ENCODE data around the gene INAFM1. TPM values are rescaled to one million over a fixed set of nuclear protein-coding genes. Genes with fewer than 3 reads are reported as not detected.
"Not testable (repeated sequence)": the region's sequence is repeated elsewhere in the genome, so short reads cannot be mapped to it uniquely, and the experiment has no call there.

The INAFM1 gene
- total and polyA plus RNA-seq, 3 donors from 2014 or later: 9.0 to 29.5 (median 20.8) TPM

- Histone ChIP-seq H3K27ac (no peak overlapping the region), H3K36me3 (ENCODE audit: low read depth, missing control alignments) (no peaks in the 10 kb centered on the region), H3K9me3 (no peaks in the 10 kb centered on the region), H3K4me3 (no peak overlapping the region), H3K27me3 (no peaks in the 10 kb centered on the region), H3K4me1 (peaks cover 17% of the 10 kb centered on the region)
- no peak for DNase-seq
- no peak for TF ChIP-seq CTCF (IDR thresholded peaks at IDR 0.05)
- 78 to 93% methylated on average over 3 to 17 of the region's 17 CpGs for WGBS, 2 donors
- intact Hi-C loops (cut with DNase I; ENCODE audit: low total_unique reads): no loop called here
Measured at GRCh38 chr19:47260476-47260875, 14.2 kb upstream of the INAFM1 start.

- H3K36me3 ChIP-seq (ENCODE audit: low read depth, missing control alignments); H3K27ac ChIP-seq; DNase-seq; intact Hi-C loops (cut with DNase I; ENCODE audit: low total_unique reads); H3K4me3 ChIP-seq; H3K9me3 ChIP-seq; H3K27me3 ChIP-seq: not testable (repeated sequence)
- H3K4me1 ChIP-seq: peaks cover 17% of the 10 kb centered on the region
- 85 to 90% methylated on average over 14 of the region's 14 CpGs for WGBS, 2 donors
Measured at GRCh38 chr19:47261946-47262793, 12.5 kb upstream of the INAFM1 start.

GRCh38 chr19:47264629-47265028 is 10.1 kb upstream of the INAFM1 start:
- TF ChIP-seq POLR2A (IDR thresholded peaks at IDR 0.05): no peak
- no peak for TF ChIP-seq CTCF (IDR thresholded peaks at IDR 0.05)
- 88% methylated on average over 8 to 30 of the region's 30 CpGs for WGBS, 2 donors
- no peaks in the 10 kb centered on the region for H3K36me3 ChIP-seq (ENCODE audit: low read depth, missing control alignments)

GRCh38 chr19:47266401-47266941 is 8.2 kb upstream of the INAFM1 start:
- Histone ChIP-seq H3K4me3 (no peak overlapping the region), H3K36me3 (ENCODE audit: low read depth, missing control alignments) (no peaks in the 10 kb centered on the region), H3K9me3 (no peaks in the 10 kb centered on the region), H3K27ac (no peak overlapping the region), H3K27me3 (no peaks in the 10 kb centered on the region), H3K4me1 (no peaks in the 10 kb centered on the region)
- TF ChIP-seq CTCF (IDR thresholded peaks at IDR 0.05) (no peak), POLR2A (IDR thresholded peaks at IDR 0.05) (no peak)
- intact Hi-C loops (cut with DNase I; ENCODE audit: low total_unique reads): no loop called here
- WGBS, 2 donors: 91 to 94% methylated on average over 15 to 21 of the region's 21 CpGs
- no peak for DNase-seq

More at GRCh38 chr19:47264629-47265028, 10.1 kb upstream of the INAFM1 start:
- Histone ChIP-seq H3K4me3 (no peak overlapping the region), H3K27ac (no peak overlapping the region), H3K4me1 (no peaks in the 10 kb centered on the region), H3K27me3 (no peaks in the 10 kb centered on the region), H3K9me3 (no peaks in the 10 kb centered on the region)
- no peak for DNase-seq
- intact Hi-C loops (cut with DNase I; ENCODE audit: low total_unique reads): no loop called here

- WGBS, 2 donors: 86% methylated on average over 12 to 14 of the region's 14 CpGs
- no peak for DNase-seq
- no peaks in the 10 kb centered on the region for H3K9me3 ChIP-seq
- no peaks in the 10 kb centered on the region for H3K4me1 ChIP-seq
- H3K27me3 ChIP-seq: no peaks in the 10 kb centered on the region
- H3K27ac ChIP-seq: no peak overlapping the region
- TF ChIP-seq POLR2A (IDR thresholded peaks at IDR 0.05): no peak
- no peak for TF ChIP-seq CTCF (IDR thresholded peaks at IDR 0.05)
- no peaks in the 10 kb centered on the region for H3K36me3 ChIP-seq (ENCODE audit: low read depth, missing control alignments)
- intact Hi-C loops (cut with DNase I; ENCODE audit: low total_unique reads): no loop called here
- H3K4me3 ChIP-seq: no peak overlapping the region
Measured at GRCh38 chr19:47267350-47267759, 7.3 kb upstream of the INAFM1 start.

Data from testis (tissue), 3 donors.